COR-L47 (cell line): ENCODE results near the gene MICAL2.

ENCODE experiments used
- DNase-seq: peaks from one replicate; lab custom pipeline; 2025; lab: John Stamatoyannopoulos, UW

Gene MICAL2

DNA sequence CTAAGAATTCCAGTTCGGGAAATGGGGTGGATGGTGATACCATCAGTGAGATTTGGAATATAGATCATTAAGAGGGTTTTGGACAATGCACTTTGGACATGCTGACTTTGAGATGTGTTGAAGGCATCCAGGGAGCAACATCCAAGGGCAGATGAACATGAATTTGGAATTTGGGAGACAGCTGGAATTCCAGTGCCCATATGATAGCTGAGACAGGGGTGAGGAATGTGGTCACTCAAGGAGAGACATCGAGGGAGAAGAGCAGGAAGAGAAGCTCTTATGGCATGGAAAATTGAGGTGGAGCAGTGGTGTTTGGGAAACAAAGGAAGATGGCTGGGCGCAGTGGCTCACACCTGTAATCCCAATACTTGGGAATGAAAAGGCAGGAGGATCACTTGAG, 11.8 kb upstream of the MICAL2 start:
- DNase-seq = no peak

DNA sequence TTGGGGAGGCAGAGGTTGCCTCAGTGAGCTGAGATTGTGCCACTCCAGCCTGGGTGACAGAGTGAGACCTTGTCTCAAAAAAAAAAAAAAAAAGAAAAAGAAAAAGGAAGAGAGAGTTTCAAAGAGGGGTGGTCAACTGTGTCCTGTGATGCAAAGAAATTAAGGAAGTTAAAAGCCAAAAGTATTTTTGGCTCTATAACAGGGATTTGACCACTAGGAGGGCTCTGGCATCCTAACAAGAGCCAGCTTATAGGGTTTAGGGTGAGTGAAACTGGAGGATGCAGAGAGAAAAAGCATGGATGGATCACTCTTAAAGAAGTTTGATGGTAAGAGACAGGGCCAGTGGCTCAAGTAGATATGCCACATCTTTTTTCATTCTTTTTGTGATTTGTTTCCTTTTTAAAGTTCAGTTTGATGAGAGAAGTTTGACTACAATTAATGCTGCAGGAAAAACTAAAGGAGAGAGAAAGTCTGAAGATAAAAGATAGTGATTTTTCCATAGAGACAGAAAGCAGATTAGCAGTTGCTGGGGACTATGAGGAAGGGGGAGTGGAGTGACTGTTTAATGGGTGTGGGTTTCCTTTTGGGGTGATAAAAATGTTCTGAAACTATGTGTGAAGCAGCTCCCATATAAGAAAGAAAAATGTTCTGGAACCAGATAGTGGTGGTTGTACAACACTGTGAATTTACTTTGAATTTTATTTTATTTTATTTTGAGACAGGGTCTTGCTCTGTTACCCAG, 11.1 kb upstream of the MICAL2 start:
- no peak for DNase-seq

DNA sequence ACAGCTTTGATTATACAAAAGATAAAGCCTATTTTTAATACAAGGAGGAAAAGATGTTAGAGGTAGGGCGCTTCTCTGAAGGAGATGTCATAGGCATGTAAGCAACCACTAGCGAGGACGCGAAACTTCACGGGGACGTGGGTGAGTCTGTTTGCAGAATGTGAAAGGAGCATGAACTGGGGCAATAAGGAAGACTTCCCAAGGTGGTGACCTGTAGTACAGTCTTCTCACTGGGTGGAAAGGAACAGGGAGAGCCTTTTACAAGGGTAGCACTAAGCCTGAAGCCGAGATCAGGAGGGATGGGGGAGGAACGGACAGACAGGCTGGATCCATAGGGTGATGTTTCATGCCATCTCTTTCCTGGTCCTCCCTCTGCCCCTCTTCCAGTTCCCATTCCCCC, 10.0 kb upstream of the MICAL2 start:
- no peak for DNase-seq

DNA sequence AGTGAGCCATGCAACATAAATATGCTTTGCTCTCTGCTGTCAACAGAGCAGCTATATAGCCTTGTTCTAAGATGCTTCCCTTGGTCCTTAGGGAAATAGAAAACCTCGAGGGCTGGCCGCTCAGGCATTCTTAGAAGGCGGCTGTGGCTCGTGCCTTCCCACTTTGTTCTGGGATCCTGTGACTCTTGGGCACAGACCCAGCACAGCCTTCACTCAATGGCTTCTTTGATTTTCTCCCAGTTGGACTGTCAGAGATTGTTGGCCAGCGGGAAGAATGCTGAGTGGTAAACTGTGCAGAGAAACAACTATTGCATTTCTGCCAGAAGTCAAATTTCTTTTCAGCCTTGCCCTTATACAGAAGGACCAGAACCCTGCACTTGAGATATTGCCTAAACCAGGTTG, 9.5 kb upstream of the MICAL2 start:
- DNase-seq = no peak

DNA sequence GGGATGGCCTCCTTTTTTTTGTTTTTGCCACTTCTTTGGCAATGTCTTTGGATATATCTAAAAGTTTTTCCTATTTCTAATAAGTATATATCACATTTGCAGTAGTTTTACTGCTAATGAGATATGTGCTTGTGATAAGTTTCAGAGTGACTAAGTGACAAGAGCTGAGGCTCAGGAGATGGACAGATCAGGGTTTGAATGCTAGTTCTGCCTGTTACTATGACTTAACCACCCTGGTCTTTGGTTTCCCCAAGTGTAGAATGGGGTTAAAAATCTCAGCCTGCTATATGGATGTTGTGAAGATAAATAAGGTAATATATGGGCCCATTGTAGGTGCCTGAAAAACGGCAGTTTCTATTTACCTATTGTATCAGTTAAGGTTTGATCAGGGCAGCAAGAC, 9.1 kb upstream of the MICAL2 start:
- no peak for DNase-seq

DNA sequence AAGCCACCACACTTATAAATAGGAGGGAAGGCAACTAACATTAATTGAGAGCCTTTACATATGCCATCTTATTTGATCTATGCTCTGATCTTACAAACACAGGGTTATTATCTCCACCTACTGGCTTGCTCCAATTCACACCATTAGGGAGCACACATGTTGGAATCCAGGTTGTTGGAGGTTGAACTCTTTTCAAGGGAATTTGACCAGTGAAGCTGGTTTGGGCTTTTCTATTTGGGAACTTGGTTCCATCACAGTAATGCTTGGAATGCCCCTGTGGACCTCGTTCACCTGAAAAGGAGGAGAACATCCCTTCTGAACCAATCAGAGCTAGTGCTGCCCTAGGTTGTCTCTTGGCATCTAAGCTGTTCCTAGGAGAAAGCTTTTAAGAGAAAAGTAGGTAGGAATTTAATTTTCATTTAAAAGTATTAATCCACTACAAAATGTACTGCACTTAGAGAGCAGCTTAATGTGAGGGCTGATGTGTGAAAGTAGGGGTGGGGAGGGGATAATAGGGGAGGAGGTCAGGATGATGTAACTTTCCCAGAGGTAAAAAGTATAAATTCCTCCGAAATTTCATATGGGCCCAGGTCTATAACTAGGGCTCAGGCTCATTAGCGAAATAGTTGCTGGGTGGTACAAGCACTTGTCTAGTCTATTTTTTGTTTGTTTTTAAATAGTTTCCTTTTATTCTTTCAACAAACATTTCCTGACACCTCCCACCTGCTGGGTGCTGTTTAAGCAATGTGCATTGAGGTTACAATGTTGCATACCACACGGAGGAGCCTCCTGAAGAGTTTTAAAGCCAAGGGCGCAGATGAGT, 7.6 kb upstream of the MICAL2 start:
- no peak for DNase-seq

GRCh38 chr11:12103411-12104225, 6.8 kb upstream of the MICAL2 start:
- DNase-seq = no peak

DNA sequence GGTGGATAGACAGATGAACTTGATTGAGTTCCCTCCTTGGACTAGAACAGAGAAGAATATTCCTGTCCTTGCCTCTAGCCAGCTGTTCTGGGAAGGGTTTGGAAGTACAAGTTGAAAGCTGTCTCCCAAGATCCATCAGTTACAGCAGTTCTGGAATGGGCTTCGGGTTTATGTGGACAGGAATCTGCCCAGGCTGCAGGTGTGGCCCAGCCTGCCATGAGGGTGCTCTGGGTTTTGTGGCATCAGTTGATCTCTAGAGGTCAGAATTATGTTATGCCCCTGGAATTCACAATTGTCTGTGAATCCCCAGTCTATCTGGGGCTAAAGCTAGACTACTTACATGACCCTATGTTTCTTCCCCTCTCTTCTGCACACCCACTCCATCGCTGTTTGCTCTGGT, 4.9 kb upstream of the MICAL2 start:
- DNase-seq = no peak

DNA sequence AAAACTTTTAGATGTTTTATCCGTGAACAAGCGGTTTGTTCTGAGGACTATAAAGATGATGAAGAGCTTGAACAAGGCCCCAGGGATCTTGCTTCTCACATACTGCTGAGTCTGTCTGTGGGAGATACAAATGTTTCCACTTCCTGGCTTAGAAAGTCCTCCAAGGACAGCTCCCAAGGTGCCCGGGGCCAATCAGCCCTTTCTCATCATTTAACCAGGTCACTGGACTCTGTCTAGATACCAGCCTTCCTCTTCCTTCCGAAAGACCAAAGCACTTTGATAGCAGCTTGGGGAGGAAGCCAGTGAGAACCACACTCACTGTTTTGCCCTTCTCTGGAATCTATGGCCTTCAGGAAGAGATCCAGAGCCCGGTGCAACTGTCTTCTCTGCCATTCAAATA, 4.3 kb upstream of the MICAL2 start:
- DNase-seq = no peak

DNA sequence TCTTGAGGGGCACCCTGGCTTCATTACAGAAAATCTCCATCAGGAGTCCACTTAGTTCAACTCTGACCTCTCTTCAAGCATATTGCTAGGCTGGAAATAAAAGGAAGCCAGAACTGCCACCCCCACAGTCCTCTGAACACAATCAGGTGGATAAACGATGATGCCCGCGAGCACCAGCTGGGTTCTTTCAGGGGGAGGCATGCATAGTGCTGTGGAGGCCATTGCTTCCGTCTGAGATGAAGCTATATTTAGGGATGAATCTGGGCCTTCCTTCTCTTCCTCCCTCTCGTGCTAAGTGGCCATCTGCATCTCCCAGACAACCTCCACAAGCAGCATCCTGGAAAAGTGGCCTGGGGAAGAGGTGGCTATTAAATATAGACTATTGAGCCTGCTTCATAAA, 3.9 kb upstream of the MICAL2 start:
- no peak for DNase-seq

GRCh38 chr11:12108875-12109453, 1.4 kb upstream of the MICAL2 start:
- DNase-seq = no peak

GRCh38 chr11:12109591-12110196, 696 bp upstream of the MICAL2 start:
- no peak for DNase-seq

DNA sequence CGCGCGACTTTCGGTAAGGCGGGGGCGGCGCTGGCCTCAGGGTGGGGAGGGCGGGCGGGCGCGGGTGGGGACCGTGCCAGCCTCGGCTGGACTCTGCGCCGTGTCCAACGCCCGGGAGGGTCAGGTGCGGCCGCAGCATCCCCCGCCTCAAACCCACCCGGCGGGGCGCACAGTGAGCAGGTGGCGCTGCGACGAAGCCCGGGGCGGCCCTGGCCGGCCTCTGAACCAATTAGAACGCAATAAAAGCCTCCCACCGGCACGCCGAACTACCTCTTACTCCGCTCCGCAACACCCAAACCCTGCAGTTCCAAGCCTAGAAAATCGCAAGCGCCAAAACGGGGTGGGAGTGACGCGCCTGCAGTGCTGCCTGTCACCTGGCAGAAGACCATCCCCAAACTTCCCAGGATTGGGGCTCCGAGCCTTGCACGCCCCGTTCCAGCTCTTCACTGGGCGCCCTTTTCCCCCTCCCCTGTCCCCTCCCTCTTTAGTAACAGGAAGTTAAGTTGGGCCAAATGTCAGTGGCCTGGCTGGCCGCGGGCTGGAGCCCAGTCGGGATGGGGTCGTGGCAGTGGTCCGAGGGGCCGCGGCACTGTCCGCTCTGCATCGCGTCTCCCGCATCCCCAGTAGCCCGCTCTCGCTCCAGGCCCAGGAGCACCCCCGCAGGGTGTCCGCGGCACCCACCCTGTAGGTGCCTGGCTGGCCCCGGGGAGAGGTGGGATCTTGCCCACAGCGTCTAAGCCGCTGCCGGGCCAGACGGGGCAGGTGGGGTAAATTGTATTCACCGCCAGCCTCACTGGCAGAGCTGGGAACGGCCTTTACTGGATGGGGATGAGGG, 541 bp downstream of the MICAL2 start:
- peak; percentile 45 for DNase-seq

DNA sequence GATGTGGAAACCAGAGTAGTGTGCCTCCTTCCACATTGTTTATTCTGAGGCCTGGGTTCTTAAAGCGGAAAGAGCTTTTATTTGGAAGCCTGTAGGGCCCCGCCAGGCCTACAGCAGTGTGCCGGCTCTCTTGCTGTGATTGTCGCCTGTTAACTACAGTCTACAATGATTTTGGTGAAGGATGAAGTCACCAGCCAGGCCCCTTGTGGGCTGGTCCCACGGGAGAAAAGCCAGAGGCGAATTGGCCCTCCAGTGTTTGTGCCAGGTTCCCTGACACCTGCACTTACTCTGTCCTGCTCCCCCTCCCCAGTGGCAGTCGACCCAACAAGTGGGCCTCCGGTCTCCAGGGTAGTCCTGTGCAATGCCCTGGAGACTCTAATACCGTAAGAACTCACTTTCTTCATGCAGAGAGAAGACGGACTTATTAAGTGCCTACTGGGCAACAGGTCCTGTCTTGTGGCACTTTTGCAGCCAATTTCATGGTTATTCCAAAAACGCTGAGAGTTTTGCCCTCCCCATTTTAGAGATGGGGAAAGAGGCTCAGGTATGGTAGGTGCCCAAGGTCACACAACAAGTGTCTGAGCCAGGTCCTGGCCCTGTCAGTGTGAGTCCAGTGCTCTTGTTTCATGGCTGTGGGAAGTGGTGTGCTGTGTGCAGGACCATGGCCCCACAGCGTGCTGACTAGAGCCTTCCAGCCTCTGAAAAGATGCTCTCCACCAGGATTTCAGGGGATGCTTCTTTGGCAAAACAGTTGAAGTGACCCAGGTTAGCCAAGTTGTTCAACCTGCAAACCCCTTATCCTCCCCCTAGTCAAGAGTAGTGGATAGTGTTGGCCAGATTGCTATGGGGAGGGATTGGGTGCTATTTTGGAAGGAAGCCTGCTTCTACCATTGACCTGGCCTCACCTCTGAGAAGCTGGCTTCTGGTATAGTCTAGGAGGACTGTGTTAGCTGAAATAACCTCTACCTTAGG, 1.4 kb downstream of the MICAL2 start:
- DNase-seq = no peak

GRCh38 chr11:12112750-12113149, 2.4 kb downstream of the MICAL2 start:
- DNase-seq = no peak

DNA sequence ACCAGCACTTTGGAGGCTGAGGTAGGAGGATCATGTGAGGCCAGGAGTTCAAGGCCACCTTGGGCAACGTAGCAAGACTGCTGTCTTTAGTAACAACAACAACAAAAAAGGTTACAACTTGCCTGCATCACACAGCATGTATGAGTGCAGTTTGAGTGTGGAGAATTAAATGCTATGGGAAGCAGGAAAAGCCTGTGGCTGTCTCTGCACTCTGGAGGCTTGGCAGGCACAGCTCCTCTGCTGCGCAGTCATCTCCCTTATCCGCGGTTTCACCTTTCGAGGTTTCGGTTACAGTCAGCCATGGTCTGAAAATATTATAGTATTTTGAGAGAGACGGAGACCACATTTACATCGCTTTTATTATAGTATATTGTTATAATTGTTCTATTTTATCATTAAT, 2.9 kb downstream of the MICAL2 start:
- no peak for DNase-seq

DNA sequence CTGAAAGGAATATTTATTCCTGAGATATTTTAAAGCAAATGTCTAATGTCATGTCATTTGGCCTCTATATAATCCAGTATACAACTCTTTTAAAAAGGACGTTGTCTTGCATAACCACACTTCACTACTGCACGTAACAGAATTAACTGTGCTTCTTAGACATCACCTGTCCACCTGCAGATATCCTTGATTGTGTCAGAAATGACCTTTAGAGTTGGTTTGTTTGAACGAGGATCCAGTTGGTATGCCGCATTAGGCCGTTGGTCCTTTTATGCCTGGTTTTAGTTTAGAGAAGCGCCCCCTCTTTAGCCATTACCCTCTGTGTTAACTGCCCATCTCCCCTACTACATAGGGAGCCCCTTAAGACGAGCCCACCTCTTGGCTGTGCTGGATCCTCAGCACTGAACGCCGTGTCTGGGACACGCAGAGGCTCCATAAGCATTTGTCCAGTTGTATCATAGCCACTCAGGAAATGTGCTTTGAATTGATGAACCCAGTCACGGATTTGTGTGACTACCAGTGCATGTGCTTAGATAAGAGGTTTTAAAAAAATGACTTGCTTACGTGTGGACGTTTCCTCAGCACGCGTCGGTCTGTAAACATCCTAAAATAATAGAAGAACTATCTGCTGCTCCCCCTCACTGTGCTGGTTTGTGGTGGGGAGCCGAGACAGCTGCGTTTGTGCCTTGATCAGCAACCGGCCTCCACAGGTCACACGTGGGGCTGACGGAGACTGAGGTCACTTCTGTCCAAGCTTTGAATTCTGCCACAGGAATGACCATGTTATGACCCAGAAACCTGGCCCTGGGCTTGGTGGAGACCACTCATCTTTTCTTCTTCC, 4.0 kb downstream of the MICAL2 start:
- no peak for DNase-seq

- DNase-seq = no peak
Measured at GRCh38 chr11:12116425-12117032, 6.1 kb downstream of the MICAL2 start.
